ENCODE results near the gene AARS2. TPM values are rescaled to one million over a fixed set of nuclear protein-coding genes. Genes with fewer than 3 reads are reported as not detected.

AARS2 gene
- total and polyA plus RNA-seq, 2 experiments from 2014 or later, result 12.6 to 17.6 TPM

DNA sequence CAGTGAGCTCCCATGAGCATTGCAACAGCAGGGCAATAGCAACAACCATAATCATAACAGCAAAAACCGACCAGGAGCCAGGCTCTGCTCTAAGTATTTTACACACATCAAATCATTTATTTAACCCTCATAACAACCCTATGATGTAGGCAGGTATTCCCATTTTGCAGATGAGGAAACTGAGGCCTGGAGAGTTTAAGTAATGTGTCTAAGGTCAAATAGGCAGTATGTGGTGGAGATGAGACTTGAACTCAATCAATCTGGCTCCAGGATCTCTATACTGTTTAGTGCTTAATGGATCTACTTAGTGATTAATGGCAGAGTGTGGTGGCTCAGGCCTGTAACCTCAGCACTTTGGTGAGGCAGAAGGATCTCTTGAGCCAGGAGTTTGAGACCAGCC lies 39.5 kb downstream of the AARS2 start:
- Histone ChIP-seq H3K79me2 (no peaks in the 10 kb centered on the region), H2AFZ (no peak overlapping the region), H3K4me2 (no peak overlapping the region), H4K20me1 (ENCODE audit: insufficient read depth, poor library complexity, severe bottlenecking) (no peaks in the 10 kb centered on the region), H3K9me3 (ENCODE audit: low read depth) (no peaks in the 10 kb centered on the region), H3K27me3 (peaks cover 74% of the 10 kb centered on the region), H3K4me1 (ENCODE audit: insufficient read depth) (no peaks in the 10 kb centered on the region), H3K36me3 (replicated peaks; ENCODE audit: insufficient read depth, low read depth) (no peaks in the 10 kb centered on the region), H3K27ac (no peak overlapping the region), H3K9me2 (replicated peaks; ENCODE audit: insufficient read depth) (no peaks in the 10 kb centered on the region), H3K4me3 (no peak overlapping the region)
- TF ChIP-seq EZH2phosphoT487 (IDR thresholded peaks at IDR 0.05; ENCODE audit: low read depth, severe bottlenecking, unreplicated experiment) (no peak), EZH2 (IDR thresholded peaks at IDR 0.05; ENCODE audit: borderline replicate concordance) (no peak)
- TF ChIP-seq, protein P1, sequence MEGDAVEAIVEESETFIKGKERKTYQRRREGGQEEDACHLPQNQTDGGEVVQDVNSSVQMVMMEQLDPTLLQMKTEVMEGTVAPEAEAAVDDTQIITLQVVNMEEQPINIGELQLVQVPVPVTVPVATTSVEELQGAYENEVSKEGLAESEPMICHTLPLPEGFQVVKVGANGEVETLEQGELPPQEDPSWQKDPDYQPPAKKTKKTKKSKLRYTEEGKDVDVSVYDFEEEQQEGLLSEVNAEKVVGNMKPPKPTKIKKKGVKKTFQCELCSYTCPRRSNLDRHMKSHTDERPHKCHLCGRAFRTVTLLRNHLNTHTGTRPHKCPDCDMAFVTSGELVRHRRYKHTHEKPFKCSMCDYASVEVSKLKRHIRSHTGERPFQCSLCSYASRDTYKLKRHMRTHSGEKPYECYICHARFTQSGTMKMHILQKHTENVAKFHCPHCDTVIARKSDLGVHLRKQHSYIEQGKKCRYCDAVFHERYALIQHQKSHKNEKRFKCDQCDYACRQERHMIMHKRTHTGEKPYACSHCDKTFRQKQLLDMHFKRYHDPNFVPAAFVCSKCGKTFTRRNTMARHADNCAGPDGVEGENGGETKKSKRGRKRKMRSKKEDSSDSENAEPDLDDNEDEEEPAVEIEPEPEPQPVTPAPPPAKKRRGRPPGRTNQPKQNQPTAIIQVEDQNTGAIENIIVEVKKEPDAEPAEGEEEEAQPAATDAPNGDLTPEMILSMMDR (IDR thresholded peaks at IDR 0.05; ENCODE audit: poor library complexity), result no peak
- no peak for DNase-seq (ENCODE audit: low spot score)
- 89% methylated on average over 1 of the region's 1 CpG for WGBS (ENCODE audit: low lambda C conversion rate, missing lambda C conversion rate)

DNA sequence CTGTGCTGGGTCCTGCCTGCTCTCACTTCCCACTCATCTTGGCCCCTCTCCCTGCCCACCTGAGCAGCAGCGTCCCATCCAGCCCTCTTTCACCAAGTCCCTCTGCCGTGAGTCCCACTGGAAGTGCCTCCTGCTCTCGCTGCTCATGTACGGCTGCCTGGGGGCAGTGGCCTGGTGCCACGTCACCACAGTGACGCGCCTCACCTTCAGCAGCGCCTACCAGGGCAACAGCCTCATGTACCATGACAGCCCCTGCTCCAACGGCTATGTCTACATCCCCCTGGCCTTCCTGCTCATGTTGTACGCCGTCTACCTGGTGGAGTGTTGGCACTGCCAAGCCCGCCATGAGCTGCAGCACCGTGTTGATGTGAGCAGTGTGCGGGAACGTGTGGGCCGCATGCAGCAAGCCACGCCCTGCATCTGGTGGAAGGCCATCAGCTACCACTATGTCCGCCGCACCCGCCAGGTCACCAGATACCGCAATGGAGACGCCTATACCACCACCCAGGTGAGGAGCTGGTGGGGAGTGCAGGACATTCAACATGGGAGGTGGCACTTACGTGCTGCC lies 40.1 kb downstream of the AARS2 start:
- Histone ChIP-seq H3K4me3 (no peak overlapping the region), H4K20me1 (ENCODE audit: insufficient read depth, poor library complexity, severe bottlenecking) (no peaks in the 10 kb centered on the region), H3K4me1 (ENCODE audit: insufficient read depth) (no peaks in the 10 kb centered on the region), H3K9me2 (replicated peaks; ENCODE audit: insufficient read depth) (no peaks in the 10 kb centered on the region), H3K27ac (no peak overlapping the region), H2AFZ (no peak overlapping the region), H3K27me3 (peaks cover 74% of the 10 kb centered on the region), H3K36me3 (replicated peaks; ENCODE audit: insufficient read depth, low read depth) (no peaks in the 10 kb centered on the region), H3K4me2 (no peak overlapping the region), H3K9me3 (ENCODE audit: low read depth) (no peaks in the 10 kb centered on the region), H3K79me2 (no peaks in the 10 kb centered on the region)
- WGBS (ENCODE audit: low lambda C conversion rate, missing lambda C conversion rate), result 89% methylated on average over 23 of the region's 23 CpGs
- TF ChIP-seq EZH2 (IDR thresholded peaks at IDR 0.05; ENCODE audit: borderline replicate concordance) (no peak), EZH2phosphoT487 (IDR thresholded peaks at IDR 0.05; ENCODE audit: low read depth, severe bottlenecking, unreplicated experiment) (no peak)
- TF ChIP-seq, protein P1 (IDR thresholded peaks at IDR 0.05; ENCODE audit: poor library complexity), result no peak
- no peak for DNase-seq (ENCODE audit: low spot score)

DNA sequence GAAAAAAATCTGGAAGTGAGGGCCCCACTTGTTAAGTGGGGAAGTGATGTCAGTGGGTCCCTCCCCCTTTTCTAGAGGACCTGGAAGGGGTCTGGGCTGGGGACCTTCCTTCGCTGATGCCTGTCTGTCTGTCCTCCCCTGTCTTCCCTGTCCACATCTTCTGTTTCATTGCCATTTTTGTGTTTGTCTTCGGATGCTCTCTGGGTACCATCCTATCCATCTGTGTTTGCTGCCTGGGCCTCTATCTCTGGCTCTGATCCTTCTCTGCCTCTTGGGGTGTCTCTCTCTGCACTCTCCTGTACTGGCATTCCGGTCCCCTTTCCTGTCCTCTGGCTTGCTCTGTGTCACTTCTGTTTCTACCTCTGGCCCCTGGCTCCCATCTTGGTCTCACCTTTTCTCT lies 40.6 kb downstream of the AARS2 start:
- TF ChIP-seq, protein P1 (IDR thresholded peaks at IDR 0.05; ENCODE audit: poor library complexity), result no peak
- Histone ChIP-seq H3K9me3 (ENCODE audit: low read depth) (no peaks in the 10 kb centered on the region), H3K36me3 (replicated peaks; ENCODE audit: insufficient read depth, low read depth) (no peaks in the 10 kb centered on the region), H3K4me1 (ENCODE audit: insufficient read depth) (no peaks in the 10 kb centered on the region), H3K27me3 (peaks cover 69% of the 10 kb centered on the region), H3K9me2 (replicated peaks; ENCODE audit: insufficient read depth) (no peaks in the 10 kb centered on the region), H3K4me3 (no peak overlapping the region), H3K4me2 (no peak overlapping the region), H4K20me1 (ENCODE audit: insufficient read depth, poor library complexity, severe bottlenecking) (no peaks in the 10 kb centered on the region), H3K27ac (no peak overlapping the region), H3K79me2 (no peaks in the 10 kb centered on the region), H2AFZ (no peak overlapping the region)
- DNase-seq (ENCODE audit: low spot score), result no peak
- WGBS (ENCODE audit: low lambda C conversion rate, missing lambda C conversion rate), result 94% methylated on average over 3 of the region's 3 CpGs

DNA sequence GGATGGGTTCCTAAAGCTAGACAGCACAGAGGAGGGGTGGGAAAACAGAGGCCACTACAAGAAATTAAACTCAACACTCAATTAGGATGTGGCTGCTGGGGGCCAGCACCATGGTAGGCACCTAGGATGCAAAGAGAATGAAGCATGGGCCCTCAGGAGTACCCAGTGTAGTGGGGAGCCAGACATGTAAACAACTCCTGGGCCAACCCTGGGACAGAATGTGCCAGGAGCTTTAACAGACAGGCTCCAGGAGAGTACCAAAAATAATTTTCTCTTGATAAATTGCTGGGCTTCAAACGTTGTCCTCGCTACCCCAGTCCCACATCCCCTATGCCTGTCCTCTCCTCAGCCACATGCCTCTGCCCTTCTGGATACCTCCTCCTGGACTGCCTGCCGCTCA lies 41.2 kb downstream of the AARS2 start:
- no peaks in the 10 kb centered on the region for H3K36me3 ChIP-seq (replicated peaks; ENCODE audit: insufficient read depth, low read depth)
- H3K4me3 ChIP-seq, result no peak overlapping the region
- 65% methylated on average over 3 of the region's 3 CpGs for WGBS (ENCODE audit: low lambda C conversion rate, missing lambda C conversion rate)
- no peaks in the 10 kb centered on the region for H4K20me1 ChIP-seq (ENCODE audit: insufficient read depth, poor library complexity, severe bottlenecking)
- H3K9me3 ChIP-seq (ENCODE audit: low read depth), result no peaks in the 10 kb centered on the region
- no peaks in the 10 kb centered on the region for H3K79me2 ChIP-seq
- H3K9me2 ChIP-seq (replicated peaks; ENCODE audit: insufficient read depth), result no peaks in the 10 kb centered on the region
- no peak for TF ChIP-seq EZH2phosphoT487 (IDR thresholded peaks at IDR 0.05; ENCODE audit: low read depth, severe bottlenecking, unreplicated experiment)
- TF ChIP-seq, protein P1 (IDR thresholded peaks at IDR 0.05; ENCODE audit: poor library complexity), result no peak
- no peak for TF ChIP-seq EZH2 (IDR thresholded peaks at IDR 0.05; ENCODE audit: borderline replicate concordance)
- H3K4me2 ChIP-seq, result no peak overlapping the region
- H2AFZ ChIP-seq, result no peak overlapping the region
- H3K4me1 ChIP-seq (ENCODE audit: insufficient read depth), result no peaks in the 10 kb centered on the region
- peaks cover 63% of the 10 kb centered on the region for H3K27me3 ChIP-seq
- no peak for DNase-seq (ENCODE audit: low spot score)
- no peak overlapping the region for H3K27ac ChIP-seq

Measured in hepatocyte (in vitro differentiated cells).